ENCODE measurements around the gene SLC25A21. TPM values are rescaled to one million over a fixed set of nuclear protein-coding genes. Genes with fewer than 3 reads are reported as not detected.

Gene SLC25A21
- total RNA-seq, 4 donors from 2014 or later: 0.39 to 3.3 (median 1.2) TPM

GRCh38 chr14:36939265-36939664 lies 233.1 kb downstream of the SLC25A21 start:
- WGBS: 83% methylated on average over 2 of the region's 2 CpGs
- intact Hi-C loops (cut with DNase I): no loop called here
- no peak for DNase-seq (ENCODE audit: extremely low spot score)
- Histone ChIP-seq H3K9me3 (no peaks in the 10 kb centered on the region), H3K4me3 (no peak overlapping the region), H3K27ac (replicated peaks in 1 of 4) (no peak overlapping the region), H3K27me3 (no peaks in the 10 kb centered on the region), H3K4me1 (no peaks in the 10 kb centered on the region), H3K36me3 (no peaks in the 10 kb centered on the region)
- TF ChIP-seq EP300 (IDR thresholded peaks at IDR 0.05) (no peak), POLR2A (IDR thresholded peaks at IDR 0.05; ENCODE audit: low read depth) (no peak)

- Histone ChIP-seq H3K4me3 (no peak overlapping the region), H3K27ac (replicated peaks in 1 of 4) (no peak overlapping the region), H3K36me3 (no peaks in the 10 kb centered on the region), H3K27me3 (no peaks in the 10 kb centered on the region), H3K4me1 (no peaks in the 10 kb centered on the region), H3K9me3 (no peaks in the 10 kb centered on the region)
- TF ChIP-seq CTCF (IDR thresholded peaks at IDR 0.05) (no peak), POLR2A (IDR thresholded peaks at IDR 0.05; ENCODE audit: low read depth) (no peak), EP300 (IDR thresholded peaks at IDR 0.05) (no peak), POLR2AphosphoS5 (IDR thresholded peaks at IDR 0.05) (no peak)
- intact Hi-C loops (cut with DNase I): no loop called here
- no peak for DNase-seq (ENCODE audit: extremely low spot score)
Observed at GRCh38 chr14:36938678-36939077, 233.7 kb downstream of the SLC25A21 start.

- WGBS: 46% methylated on average over 6 of the region's 6 CpGs
- no peak overlapping the region for H3K27ac ChIP-seq (replicated peaks in 1 of 4)
- no peaks in the 10 kb centered on the region for H3K9me3 ChIP-seq
- no peak for DNase-seq (ENCODE audit: extremely low spot score)
- H3K27me3 ChIP-seq: no peaks in the 10 kb centered on the region
- intact Hi-C loops (cut with DNase I): no loop called here
- no peak overlapping the region for H3K4me3 ChIP-seq
- no peaks in the 10 kb centered on the region for H3K36me3 ChIP-seq
- no peaks in the 10 kb centered on the region for H3K4me1 ChIP-seq
- TF ChIP-seq POLR2A (IDR thresholded peaks at IDR 0.05; ENCODE audit: low read depth) (no peak), EP300 (IDR thresholded peaks at IDR 0.05) (no peak)
Observed at GRCh38 chr14:36935976-36936678, 236.3 kb downstream of the SLC25A21 start.

- Histone ChIP-seq H3K9me3 (no peaks in the 10 kb centered on the region), H3K27me3 (no peaks in the 10 kb centered on the region), H3K27ac (replicated peaks in 1 of 4) (no peak overlapping the region), H3K4me3 (no peak overlapping the region), H3K4me1 (no peaks in the 10 kb centered on the region), H3K36me3 (no peaks in the 10 kb centered on the region)
- no peak for DNase-seq (ENCODE audit: extremely low spot score)
- TF ChIP-seq POLR2A (IDR thresholded peaks at IDR 0.05; ENCODE audit: low read depth) (no peak), POLR2AphosphoS5 (IDR thresholded peaks at IDR 0.05) (no peak), EP300 (IDR thresholded peaks at IDR 0.05) (no peak), CTCF (IDR thresholded peaks at IDR 0.05) (no peak)
- WGBS: 57% methylated on average over 1 of the region's 1 CpG
- intact Hi-C loops (cut with DNase I): no loop called here
Observed at GRCh38 chr14:36934304-36934703, 238.1 kb downstream of the SLC25A21 start.

- H3K27ac ChIP-seq (replicated peaks in 1 of 4): no peak overlapping the region
- no peak for DNase-seq (ENCODE audit: extremely low spot score)
- no peaks in the 10 kb centered on the region for H3K9me3 ChIP-seq
- 89% methylated on average over 2 of the region's 2 CpGs for WGBS
- no peaks in the 10 kb centered on the region for H3K36me3 ChIP-seq
- no peak overlapping the region for H3K4me3 ChIP-seq
- TF ChIP-seq CTCF (IDR thresholded peaks at IDR 0.05): no peak
- no peak for TF ChIP-seq POLR2A (IDR thresholded peaks at IDR 0.05; ENCODE audit: low read depth)
- no peak for TF ChIP-seq POLR2AphosphoS5 (IDR thresholded peaks at IDR 0.05)
- no peak for TF ChIP-seq EP300 (IDR thresholded peaks at IDR 0.05)
- intact Hi-C loops (cut with DNase I): no loop called here
- H3K4me1 ChIP-seq: no peaks in the 10 kb centered on the region
- H3K27me3 ChIP-seq: no peaks in the 10 kb centered on the region
Observed at GRCh38 chr14:36931791-36932190, 240.6 kb downstream of the SLC25A21 start.

- TF ChIP-seq CTCF (IDR thresholded peaks at IDR 0.05): no peak
- no peak for TF ChIP-seq POLR2AphosphoS5 (IDR thresholded peaks at IDR 0.05)
- no peak for TF ChIP-seq EP300 (IDR thresholded peaks at IDR 0.05)
- TF ChIP-seq POLR2A (IDR thresholded peaks at IDR 0.05; ENCODE audit: low read depth): no peak
- Histone ChIP-seq H3K36me3 (no peaks in the 10 kb centered on the region), H3K27me3 (no peaks in the 10 kb centered on the region), H3K4me1 (no peaks in the 10 kb centered on the region), H3K4me3 (no peak overlapping the region), H3K27ac (replicated peaks in 1 of 4) (no peak overlapping the region), H3K9me3 (no peaks in the 10 kb centered on the region)
- intact Hi-C loops (cut with DNase I): no loop called here
- DNase-seq (ENCODE audit: extremely low spot score): no peak
- WGBS: 72% methylated on average over 4 of the region's 4 CpGs
Observed at GRCh38 chr14:36928432-36928831, 244.0 kb downstream of the SLC25A21 start.
